Calu3 (cell line): Measurements from ENCODE around the gene PTRH2. TPM values are rescaled to one million over a fixed set of nuclear protein-coding genes. Genes with fewer than 3 reads are reported as not detected.

ENCODE experiments used
- BruUV-seq: library from RNA; stranded (reverse); fragments of 400-500 nt; replicated peaks from 2 replicates; lab custom pipeline; 2021; lab: Mats Ljungman, UMichigan
- CTCF ChIA-PET: fragments of 300-600 bp; sonication (Branson Sonifier 250); formaldehyde crosslinking; loops from one replicate; lab custom pipeline; 2022; ENCODE audit warnings: antibody characterized with exemption; lab: Charles Lee
- DNase-seq: peaks from one replicate; pipeline ENCODE4 v3.0.0; 2022
- H3K27ac Mint-ChIP-seq: one replicate; pipeline ENCODE4 v1.8.0; 2022; ENCODE audit warnings: mixed read lengths; ENCODE audit not compliant: unreplicated experiment
- H3K27me3 Mint-ChIP-seq: one replicate; pipeline ENCODE4 v1.8.0; 2022; ENCODE audit warnings: mixed read lengths; ENCODE audit not compliant: unreplicated experiment
- H3K36me3 Mint-ChIP-seq: one replicate; pipeline ENCODE4 v1.8.0; 2022; ENCODE audit warnings: mild to moderate bottlenecking, moderate library complexity, mixed read lengths; ENCODE audit not compliant: insufficient read depth, unreplicated experiment
- H3K4me1 Mint-ChIP-seq: one replicate; pipeline ENCODE4 v1.8.0; 2022; ENCODE audit warnings: mild to moderate bottlenecking, low read depth, mixed read lengths; ENCODE audit not compliant: unreplicated experiment
- H3K4me3 Mint-ChIP-seq: one replicate; pipeline ENCODE4 v1.8.0; 2022; ENCODE audit warnings: mild to moderate bottlenecking, low read depth, moderate library complexity, mixed read lengths; ENCODE audit not compliant: unreplicated experiment
- H3K9me3 Mint-ChIP-seq: one replicate; pipeline ENCODE4 v1.8.0; 2022; ENCODE audit warnings: low read depth, mixed read lengths; ENCODE audit not compliant: unreplicated experiment
- CTCF ChIP-seq: fragments of 200-600 bp; IDR thresholded peaks from one replicate; pipeline ENCODE4 v1.8.0; 2022; ENCODE audit warnings: antibody characterized with exemption; ENCODE audit not compliant: unreplicated experiment
- intact Hi-C: fragments of 100-400 bp; cut with micrococcal nuclease; formaldehyde crosslinking; loops from one replicate; pipeline ENCODE4 v1.10.0; 2022; ENCODE audit not compliant: unreplicated experiment
- total RNA-seq: library from RNA; stranded (reverse); gene quantifications from 2 replicates; pipeline ENCODE4 v1.2.3, GENCODE V29; 2022

PTRH2 gene
- total RNA-seq, 1 experiment from 2014 or later: 29.8 TPM

- no peak overlapping the region for H3K4me3 Mint-ChIP-seq
- no peak overlapping the region for H3K27ac Mint-ChIP-seq
- H3K4me1 Mint-ChIP-seq: peaks cover 16% of the 10 kb centered on the region
- no peaks in the 10 kb centered on the region for H3K9me3 Mint-ChIP-seq
- no peaks in the 10 kb centered on the region for H3K27me3 Mint-ChIP-seq
- CTCF ChIA-PET: interaction anchor here (0.6 kb wide), 2 partner anchors 46 to 1049 kb away, joined by 3 to 6 read pairs; no protein-coding TSS in a partner anchor
- intact Hi-C loops: no loop called here
- no peak for TF ChIP-seq CTCF
- BruUV-seq: no TSS peak
- no peaks in the 10 kb centered on the region for H3K36me3 Mint-ChIP-seq
- DNase-seq: no peak
Measured at GRCh38 chr17:59727817-59728533, 20.7 kb upstream of the PTRH2 start.

- Mint-ChIP-seq H3K4me3 (no peak overlapping the region), H3K9me3 (no peaks in the 10 kb centered on the region), H3K27me3 (no peaks in the 10 kb centered on the region), H3K36me3 (no peaks in the 10 kb centered on the region), H3K27ac (no peak overlapping the region), H3K4me1 (peaks cover 18% of the 10 kb centered on the region)
- intact Hi-C loops: no loop called here
- DNase-seq: no peak
- no TSS peak for BruUV-seq
- TF ChIP-seq CTCF: no peak
- CTCF ChIA-PET: interaction anchor here (0.5 kb wide), 1 partner anchor 30 kb away, joined by 4 read pairs; no protein-coding TSS in a partner anchor
Measured at GRCh38 chr17:59725691-59726090, 18.5 kb upstream of the PTRH2 start.

- TF ChIP-seq CTCF: no peak
- CTCF ChIA-PET: no interaction called here
- intact Hi-C loops: no loop called here
- peaks cover 16% of the 10 kb centered on the region for H3K4me1 Mint-ChIP-seq
- BruUV-seq: no TSS peak
- peak overlapping the region; percentile 11 for H3K4me3 Mint-ChIP-seq
- no peaks in the 10 kb centered on the region for H3K27me3 Mint-ChIP-seq
- H3K36me3 Mint-ChIP-seq: no peaks in the 10 kb centered on the region
- peak overlapping the region; percentile 15 for H3K27ac Mint-ChIP-seq
- DNase-seq: no peak
- no peaks in the 10 kb centered on the region for H3K9me3 Mint-ChIP-seq
Measured at GRCh38 chr17:59723607-59724006, 16.4 kb upstream of the PTRH2 start.

- TF ChIP-seq CTCF: no peak
- Mint-ChIP-seq H3K36me3 (no peaks in the 10 kb centered on the region), H3K4me1 (peaks cover 13% of the 10 kb centered on the region), H3K4me3 (peak overlapping the region; percentile 11), H3K27ac (peak overlapping the region; percentile 15), H3K27me3 (no peaks in the 10 kb centered on the region), H3K9me3 (no peaks in the 10 kb centered on the region)
- BruUV-seq: no TSS peak
- no peak for DNase-seq
- intact Hi-C loops: no loop called here
- CTCF ChIA-PET: no interaction called here
Measured at GRCh38 chr17:59723041-59723440, 15.8 kb upstream of the PTRH2 start.
